Activated CD4-positive, alpha-beta memory T cell treated with anti-CD3 and anti-CD28 coated beads for 36 hours (primary cell): ENCODE data around the gene ACIN1. TPM values are rescaled to one million over a fixed set of nuclear protein-coding genes. Genes with fewer than 3 reads are reported as not detected.

Source experiments
- CTCF ChIA-PET: fragments of 350-600 bp; sonication (Branson Sonifier 250); formaldehyde crosslinking; loops from one replicate; lab custom pipeline; 2021; ENCODE audit warnings: antibody characterized with exemption, inconsistent platforms; lab: Charles Lee
- POLR2A ChIA-PET: fragments of 350-600 bp; sonication (Branson Sonifier 250); formaldehyde crosslinking; loops from one replicate; lab custom pipeline; 2021; ENCODE audit warnings: antibody characterized with exemption; lab: Charles Lee
- DNase-seq: peaks from one replicate; pipeline ENCODE4 v3.0.0-alpha.2; 2020
- H3K27ac Mint-ChIP-seq: one replicate; pipeline ENCODE4 v1.8.0; 2021; ENCODE audit warnings: mixed read lengths
- H3K27me3 Mint-ChIP-seq: one replicate; pipeline ENCODE4 v1.8.0; 2021; ENCODE audit warnings: mixed read lengths
- H3K36me3 Mint-ChIP-seq: one replicate; pipeline ENCODE4 v1.8.0; 2021; ENCODE audit warnings: mixed read lengths
- H3K4me1 Mint-ChIP-seq: one replicate; pipeline ENCODE4 v1.8.0; 2021; ENCODE audit warnings: low read depth, mixed read lengths
- H3K4me3 Mint-ChIP-seq: one replicate; pipeline ENCODE4 v1.8.0; 2021; ENCODE audit warnings: mild to moderate bottlenecking, mixed read lengths
- H3K9me3 Mint-ChIP-seq: one replicate; pipeline ENCODE4 v1.8.0; 2021; ENCODE audit warnings: mixed read lengths
- intact Hi-C: fragments of 100-400 bp; cut with micrococcal nuclease; formaldehyde crosslinking; loops from one replicate; pipeline ENCODE4 v1.15.1; 2023
- total RNA-seq, 2 experiments: library from RNA; stranded (reverse); gene quantifications; one replicate each; pipeline ENCODE4 v1.2.3, GENCODE V29; 2021

The ACIN1 gene
- total RNA-seq, 2 experiments from 2014 or later: 148 to 157 TPM

GRCh38 chr14:23120541-23121251, 25.8 kb upstream of the ACIN1 start:
- peak overlapping the region; percentile 58 for H3K27ac Mint-ChIP-seq
- peak overlapping the region; percentile 9 for H3K4me3 Mint-ChIP-seq
- DNase-seq: peak; percentile 90
- intact Hi-C loops: loop anchor here (1.0 kb wide), 3 partner anchors 63 to 179 kb away; partner anchors contain the start of gene SLC7A8
- H3K27me3 Mint-ChIP-seq: no peaks in the 10 kb centered on the region
- H3K9me3 Mint-ChIP-seq: no peaks in the 10 kb centered on the region
- ChIA-PET CTCF (interaction anchor here (0.6 to 4.1 kb wide), 72 partner anchors 9 to 272 kb away, joined by 3 to 223 read pairs (median 5); partner anchors contain the start of genes ACIN1, C14orf119, HOMEZ and LRP10), POLR2A (interaction anchor here (0.8 to 1.8 kb wide), 3 partner anchors 26 to 201 kb away, joined by 3 to 9 read pairs (median 8); partner anchors contain the start of genes ACIN1, C14orf119 and PABPN1)
- H3K4me1 Mint-ChIP-seq: peaks cover 32% of the 10 kb centered on the region
- H3K36me3 Mint-ChIP-seq: no peaks in the 10 kb centered on the region

- Mint-ChIP-seq H3K36me3 (no peaks in the 10 kb centered on the region), H3K4me3 (no peak overlapping the region), H3K9me3 (no peaks in the 10 kb centered on the region), H3K4me1 (peaks cover 38% of the 10 kb centered on the region), H3K27ac (peak overlapping the region; percentile 58), H3K27me3 (peaks cover 2% of the 10 kb centered on the region)
- CTCF ChIA-PET: interaction anchor here (0.6 to 4.1 kb wide), 21 partner anchors 8 to 273 kb away, joined by 3 to 223 read pairs (median 14); partner anchors contain the start of genes C14orf119, PABPN1, PPP1R3E and SLC7A8
- intact Hi-C loops: loop anchor here (1.0 kb wide), 3 partner anchors 64 to 180 kb away; partner anchors contain the start of gene SLC7A8
- POLR2A ChIA-PET: interaction anchor here (1.6 kb wide), 1 partner anchor 25 kb away, joined by 8 read pairs; the partner anchor contains the start of genes ACIN1 and C14orf119
- DNase-seq: peak; percentile 35
Measured at GRCh38 chr14:23119363-23120327, 24.7 kb upstream of the ACIN1 start.

- H3K4me3 Mint-ChIP-seq: no peak within 1 kb of the TSS
- DNase-seq: no peak
- no peaks in the 10 kb centered on the region for H3K9me3 Mint-ChIP-seq
- POLR2A ChIA-PET: interaction anchor here (1.6 kb wide), 1 partner anchor 24 kb away, joined by 8 read pairs; the partner anchor contains the start of genes ACIN1 and C14orf119
- peaks cover 2% of the 10 kb centered on the region for H3K27me3 Mint-ChIP-seq
- H3K4me1 Mint-ChIP-seq: peaks cover 41% of the 10 kb centered on the region
- intact Hi-C loops: no loop called here
- no peaks in the 10 kb centered on the region for H3K36me3 Mint-ChIP-seq
- CTCF ChIA-PET: interaction anchor here (0.7 to 4.1 kb wide), 4 partner anchors 24 to 67 kb away, joined by 3 to 223 read pairs (median 33); partner anchors contain the start of genes ACIN1, C14orf119 and SLC7A8
- peak within 1 kb of the TSS; percentile 58 for H3K27ac Mint-ChIP-seq
Measured at GRCh38 chr14:23118506-23119362, 23.8 kb upstream of the ACIN1 start, which contains the start of gene CEBPE. Gene CEBPE (minus strand): TSS chr14:23119255. CDS start chr14:23119091, 164 bp downstream.

GRCh38 chr14:23117371-23118020, 22.6 kb upstream of the ACIN1 start:
- Mint-ChIP-seq H3K27me3 (peaks cover 2% of the 10 kb centered on the region), H3K4me1 (peaks cover 41% of the 10 kb centered on the region), H3K4me3 (no peak overlapping the region), H3K36me3 (no peaks in the 10 kb centered on the region), H3K27ac (no peak overlapping the region), H3K9me3 (no peaks in the 10 kb centered on the region)
- POLR2A ChIA-PET: no interaction called here
- intact Hi-C loops: no loop called here
- CTCF ChIA-PET: interaction anchor here (1.1 to 1.7 kb wide), 2 partner anchors 49 to 69 kb away, joined by 4 read pairs; no protein-coding TSS in a partner anchor
- DNase-seq: no peak

- Mint-ChIP-seq H3K4me3 (no peak overlapping the region), H3K9me3 (no peaks in the 10 kb centered on the region), H3K36me3 (no peaks in the 10 kb centered on the region), H3K27me3 (peaks cover 2% of the 10 kb centered on the region), H3K27ac (no peak overlapping the region), H3K4me1 (peaks cover 35% of the 10 kb centered on the region)
- ChIA-PET CTCF (interaction anchor here (1.0 to 1.1 kb wide), 2 partner anchors 38 to 72 kb away, joined by 3 to 4 read pairs; no protein-coding TSS in a partner anchor), POLR2A (no interaction called here)
- intact Hi-C loops: no loop called here
- no peak for DNase-seq
Measured at GRCh38 chr14:23115918-23116317, 21.0 kb upstream of the ACIN1 start.

GRCh38 chr14:23115039-23115731, 20.2 kb upstream of the ACIN1 start:
- CTCF ChIA-PET: no interaction called here
- Mint-ChIP-seq H3K9me3 (no peaks in the 10 kb centered on the region), H3K4me3 (no peak overlapping the region), H3K36me3 (no peaks in the 10 kb centered on the region), H3K27me3 (peaks cover 2% of the 10 kb centered on the region), H3K4me1 (peaks cover 27% of the 10 kb centered on the region), H3K27ac (no peak overlapping the region)
- POLR2A ChIA-PET: no interaction called here
- DNase-seq: no peak
- intact Hi-C loops: no loop called here

GRCh38 chr14:23114669-23115038, 19.7 kb upstream of the ACIN1 start:
- H3K27ac Mint-ChIP-seq: no peak overlapping the region
- intact Hi-C loops: no loop called here
- peaks cover 2% of the 10 kb centered on the region for H3K27me3 Mint-ChIP-seq
- no peak overlapping the region for H3K4me3 Mint-ChIP-seq
- no peaks in the 10 kb centered on the region for H3K9me3 Mint-ChIP-seq
- POLR2A ChIA-PET: no interaction called here
- H3K36me3 Mint-ChIP-seq: no peaks in the 10 kb centered on the region
- H3K4me1 Mint-ChIP-seq: peaks cover 23% of the 10 kb centered on the region
- CTCF ChIA-PET: interaction anchor here (2.4 kb wide), 1 partner anchor 46 kb away, joined by 13 read pairs; no protein-coding TSS in a partner anchor
- DNase-seq: no peak

GRCh38 chr14:23114120-23114458, 19.2 kb upstream of the ACIN1 start:
- POLR2A ChIA-PET: no interaction called here
- Mint-ChIP-seq H3K27ac (no peak overlapping the region), H3K4me3 (no peak overlapping the region), H3K36me3 (no peaks in the 10 kb centered on the region), H3K27me3 (peaks cover 2% of the 10 kb centered on the region), H3K4me1 (peaks cover 18% of the 10 kb centered on the region), H3K9me3 (no peaks in the 10 kb centered on the region)
- CTCF ChIA-PET: interaction anchor here (2.2 to 2.5 kb wide), 3 partner anchors 37 to 73 kb away, joined by 9 to 15 read pairs (median 13); no protein-coding TSS in a partner anchor
- no peak for DNase-seq
- intact Hi-C loops: no loop called here

GRCh38 chr14:23113431-23114119, 18.6 kb upstream of the ACIN1 start:
- intact Hi-C loops: no loop called here
- Mint-ChIP-seq H3K9me3 (no peaks in the 10 kb centered on the region), H3K4me3 (no peak overlapping the region), H3K36me3 (no peaks in the 10 kb centered on the region), H3K27ac (no peak overlapping the region), H3K4me1 (peaks cover 14% of the 10 kb centered on the region), H3K27me3 (peaks cover 2% of the 10 kb centered on the region)
- ChIA-PET POLR2A (interaction anchor here (1.0 kb wide), 1 partner anchor 13 kb away, joined by 4 read pairs; no protein-coding TSS in a partner anchor), CTCF (interaction anchor here (1.0 to 4.4 kb wide), 5 partner anchors 7 to 142 kb away, joined by 3 to 43 read pairs (median 13); no protein-coding TSS in a partner anchor)
- no peak for DNase-seq
